CD4-positive, alpha-beta T cell treated with Interleukin-12 subunit alpha and Interleukin-12 subunit beta, for 1 hour (primary cell): ENCODE results near the gene NLRP9.

ENCODE experiments used
- DNase-seq: peaks from one replicate; pipeline ENCODE4 v3.0.0-alpha.2; 2020

Gene NLRP9

GRCh38 chr19:55702131-55702627 is 36.0 kb downstream of the NLRP9 start:
- DNase-seq, result no peak

- DNase-seq, result no peak
Observed at GRCh38 chr19:55700813-55701212, 37.4 kb downstream of the NLRP9 start.

- no peak for DNase-seq
Observed at GRCh38 chr19:55699221-55699620, 39.0 kb downstream of the NLRP9 start.

- DNase-seq, result no peak
Observed at GRCh38 chr19:55698256-55698655, 39.9 kb downstream of the NLRP9 start.

GRCh38 chr19:55697698-55698097 is 40.5 kb downstream of the NLRP9 start:
- no peak for DNase-seq

- no peak for DNase-seq
Observed at GRCh38 chr19:55697069-55697440, 41.1 kb downstream of the NLRP9 start.

- DNase-seq, result no peak
Observed at GRCh38 chr19:55696301-55697068, 41.7 kb downstream of the NLRP9 start.

GRCh38 chr19:55695511-55696290 is 42.5 kb downstream of the NLRP9 start:
- DNase-seq, result no peak

- no peak for DNase-seq
Observed at GRCh38 chr19:55694656-55695491, 43.3 kb downstream of the NLRP9 start.

- no peak for DNase-seq
Observed at GRCh38 chr19:55694241-55694655, 44.0 kb downstream of the NLRP9 start.

GRCh38 chr19:55693336-55693974 is 44.7 kb downstream of the NLRP9 start:
- no peak for DNase-seq

- DNase-seq, result no peak
Observed at GRCh38 chr19:55692681-55693081, 45.5 kb downstream of the NLRP9 start.

- DNase-seq, result no peak
Observed at GRCh38 chr19:55691561-55692481, 46.4 kb downstream of the NLRP9 start.

- no peak for DNase-seq
Observed at GRCh38 chr19:55690769-55691545, 47.2 kb downstream of the NLRP9 start.

GRCh38 chr19:55690109-55690768 is 48.0 kb downstream of the NLRP9 start:
- no peak for DNase-seq

- no peak for DNase-seq
Observed at GRCh38 chr19:55689411-55690108, 48.6 kb downstream of the NLRP9 start.

- DNase-seq, result no peak
Observed at GRCh38 chr19:55688422-55689218, 49.6 kb downstream of the NLRP9 start.
